NCI-H2171 (cell line): ENCODE data around the gene STAM.
"Not testable (repeated sequence)": the region's sequence is repeated elsewhere in the genome, so short reads cannot be mapped to it uniquely, and the experiment has no call there.

ENCODE experiments used
- DNase-seq: peaks from one replicate; lab custom pipeline; 2025; lab: John Stamatoyannopoulos, UW

The STAM gene

GRCh38 chr10:17675638-17676037 is 31.7 kb downstream of the STAM start:
- DNase-seq: no peak

- DNase-seq: no peak
These were observed 33.0 kb downstream of the STAM start for GRCh38 chr10:17676919-17677318.

- no peak for DNase-seq
These were observed 38.4 kb downstream of the STAM start for GRCh38 chr10:17682236-17682946.

- DNase-seq: no peak
These were observed 39.6 kb downstream of the STAM start for GRCh38 chr10:17683541-17683940.

GRCh38 chr10:17684537-17684936 is 40.6 kb downstream of the STAM start:
- no peak for DNase-seq

GRCh38 chr10:17685233-17685840 is 41.4 kb downstream of the STAM start:
- no peak for DNase-seq

- DNase-seq: no peak
These were observed 43.3 kb downstream of the STAM start for GRCh38 chr10:17687117-17687831.

GRCh38 chr10:17689137-17689536 is 45.2 kb downstream of the STAM start:
- no peak for DNase-seq

- DNase-seq: no peak
These were observed 49.1 kb downstream of the STAM start for GRCh38 chr10:17693009-17693408.

GRCh38 chr10:17698696-17699095 is 54.7 kb downstream of the STAM start:
- DNase-seq: no peak

GRCh38 chr10:17701301-17701700 is 57.4 kb downstream of the STAM start:
- no peak for DNase-seq

GRCh38 chr10:17703706-17704105 is 59.8 kb downstream of the STAM start:
- no peak for DNase-seq

GRCh38 chr10:17708821-17709220 is 64.9 kb downstream of the STAM start:
- DNase-seq: no peak

GRCh38 chr10:17709492-17709891 is 65.5 kb downstream of the STAM start:
- no peak for DNase-seq

GRCh38 chr10:17710181-17710580 is 66.2 kb downstream of the STAM start:
- DNase-seq: no peak

GRCh38 chr10:17712053-17712452 is 68.1 kb downstream of the STAM start:
- no peak for DNase-seq

- DNase-seq: no peak
These were observed 68.9 kb downstream of the STAM start for GRCh38 chr10:17712717-17713471.

GRCh38 chr10:17713758-17714157 is 69.8 kb downstream of the STAM start:
- DNase-seq: no peak

GRCh38 chr10:17716161-17716560 is 72.2 kb downstream of the STAM start:
- DNase-seq: no peak

GRCh38 chr10:17722317-17723014 is 78.5 kb downstream of the STAM start:
- not testable (repeated sequence) for DNase-seq

- no peak for DNase-seq
These were observed 81.8 kb downstream of the STAM start for GRCh38 chr10:17725703-17726102.

- DNase-seq: no peak
These were observed 85.7 kb downstream of the STAM start for GRCh38 chr10:17729630-17730029.
